Sigmoid colon (tissue), 7 donors: ENCODE measurements around the gene MANSC4. TPM values are rescaled to one million over a fixed set of nuclear protein-coding genes. Genes with fewer than 3 reads are reported as not detected.

Source experiments
- DNase-seq: peaks from one replicate; pipeline ENCODE4 v3.0.0-alpha.2; 2019
- H3K27ac ChIP-seq, 4 donors: fragments of 200-600 bp; sonication (generic); one replicate each; pipeline ENCODE4 v1.5.1; 2016 to 2019; ENCODE audit warnings: mild to moderate bottlenecking in 1 of 4
- H3K27me3 ChIP-seq, 3 donors: fragments of 200-600 bp; sonication (generic); one replicate each; pipeline ENCODE4 v1.5.1; 2019; ENCODE audit warnings: mild to moderate bottlenecking in 1 of 3
- H3K36me3 ChIP-seq, 4 donors: fragments of 200-600 bp; sonication (generic); one replicate each; pipeline ENCODE4 v1.5.1; 2016 to 2019
- H3K4me1 ChIP-seq, 4 donors: fragments of 200-600 bp; sonication (generic); one replicate each; pipeline ENCODE4 v1.5.1; 2017 to 2019
- H3K4me3 ChIP-seq, 4 donors: fragments of 200-600 bp; sonication (generic); one replicate each; pipeline ENCODE4 v1.5.1; 2017 to 2019; ENCODE audit warnings: mild to moderate bottlenecking in 2 of 4, moderate library complexity in 1 of 4
- H3K9me3 ChIP-seq, 4 donors: fragments of 200-600 bp in 3 of 4; sonication (generic) in 3 of 4; one replicate each; pipeline versions ENCODE4 v1.5.1 to v1.6.1; 2013 to 2019
- EP300 ChIP-seq, 4 donors: sonication (generic); formaldehyde crosslinking; IDR thresholded peaks; one replicate each; pipeline ENCODE4 v1.6.1; 2017; ENCODE audit warnings: antibody characterized with exemption in 4 of 4
- POLR2A ChIP-seq, 2 donors: fragments of 450-650 bp; IDR thresholded peaks; one replicate each; pipeline ENCODE4 v1.6.1; 2016; ENCODE audit warnings: antibody characterized with exemption in 2 of 2, mild to moderate bottlenecking in 2 of 2, moderate library complexity in 2 of 2
- POLR2AphosphoS5 ChIP-seq, 4 donors: sonication (generic); formaldehyde crosslinking; IDR thresholded peaks; one replicate each; pipeline ENCODE4 v1.6.1; 2017; ENCODE audit warnings: antibody characterized with exemption in 4 of 4
- whole genome bisulfite sequencing, 2 donors: extraction: QIAGEN DNeasy Blood & Tissue Kit; methylation state at CpG; one replicate each; pipeline ENCODE4 v1.1.7; 2013; 5-methylcytosine and 5-hydroxymethylcytosine counted together
- intact Hi-C: fragments of 100-400 bp; cut with DNase I; formaldehyde crosslinking; loops from one replicate; pipeline ENCODE4 v1.15.1; 2023
- polyA plus RNA-seq, 3 donors: library from polyadenylated mRNA; stranded (reverse); fragments of 200-250 nt; gene quantifications; one replicate each; pipeline ENCODE4 v1.2.3, GENCODE V29; 2013
- small RNA-seq, 3 donors: library from RNA; depleted of rRNA; stranded (forward); fragments of <200 nt; gene quantifications; one replicate each; pipeline ENCODE3, GENCODE V24; 2016
- total RNA-seq, 4 donors: library from RNA; depleted of rRNA; stranded (reverse); fragments of >200 nt; gene quantifications; one replicate each; pipeline ENCODE4 v1.1.0, GENCODE V29; 2016
- TF ChIP-seq, protein P1 (sequence below), 4 experiments: fragments of 450-650 bp in 3 of 4; fragments of 200-600 bp in 1 of 4; IDR thresholded peaks; one replicate each; pipeline ENCODE4 v1.5.1; 2016 to 2019; ENCODE audit warnings: antibody characterized with exemption in 4 of 4, mild to moderate bottlenecking in 3 of 4, moderate library complexity in 2 of 4
- donor health status: healthy with polysubstance abuse.
- donor health status: Bipolar disorder and iron deficiency.
- donor health status: healthy.

Gene MANSC4
- total and polyA plus RNA-seq, 7 donors, result not detected

DNA sequence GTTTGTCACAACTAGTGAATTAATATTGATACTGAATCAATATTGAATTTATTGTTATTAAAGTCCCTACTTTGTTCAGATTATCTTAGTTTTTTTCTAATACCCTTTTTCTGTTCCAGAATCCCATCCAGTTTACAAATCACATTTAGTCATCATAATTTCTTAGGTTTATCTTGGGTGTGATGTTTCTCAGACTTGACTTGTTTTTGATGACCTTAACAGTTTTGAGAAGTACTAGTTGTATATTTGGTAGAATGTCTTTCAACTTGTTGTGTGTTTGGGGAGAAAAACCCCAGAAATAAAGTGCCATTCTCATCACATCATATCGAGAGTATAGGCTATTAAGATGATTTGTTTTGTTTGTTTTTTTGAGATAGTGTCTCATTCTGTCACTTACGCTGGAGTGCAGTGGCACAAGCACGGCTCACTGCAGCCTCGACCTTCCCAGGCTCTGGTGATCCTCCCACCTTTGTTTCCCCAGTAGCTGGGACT lies 49.9 kb downstream of the MANSC4 start:
- WGBS, 2 donors, result 86 to 90% methylated on average over 4 of the region's 4 CpGs
- H3K36me3 ChIP-seq, result peaks cover 0 to 72% (median 6%) of the 10 kb centered on the region in 4 donors
- intact Hi-C loops, result loop anchor here (10.0 kb wide), 1 partner anchor 1145 kb away; no protein-coding TSS in a partner anchor
- TF ChIP-seq EP300 (IDR thresholded peaks at IDR 0.05) (no peak), POLR2AphosphoS5 (IDR thresholded peaks at IDR 0.05) (no peak), POLR2A (IDR thresholded peaks at IDR 0.05) (no peak)
- TF ChIP-seq, protein P1, sequence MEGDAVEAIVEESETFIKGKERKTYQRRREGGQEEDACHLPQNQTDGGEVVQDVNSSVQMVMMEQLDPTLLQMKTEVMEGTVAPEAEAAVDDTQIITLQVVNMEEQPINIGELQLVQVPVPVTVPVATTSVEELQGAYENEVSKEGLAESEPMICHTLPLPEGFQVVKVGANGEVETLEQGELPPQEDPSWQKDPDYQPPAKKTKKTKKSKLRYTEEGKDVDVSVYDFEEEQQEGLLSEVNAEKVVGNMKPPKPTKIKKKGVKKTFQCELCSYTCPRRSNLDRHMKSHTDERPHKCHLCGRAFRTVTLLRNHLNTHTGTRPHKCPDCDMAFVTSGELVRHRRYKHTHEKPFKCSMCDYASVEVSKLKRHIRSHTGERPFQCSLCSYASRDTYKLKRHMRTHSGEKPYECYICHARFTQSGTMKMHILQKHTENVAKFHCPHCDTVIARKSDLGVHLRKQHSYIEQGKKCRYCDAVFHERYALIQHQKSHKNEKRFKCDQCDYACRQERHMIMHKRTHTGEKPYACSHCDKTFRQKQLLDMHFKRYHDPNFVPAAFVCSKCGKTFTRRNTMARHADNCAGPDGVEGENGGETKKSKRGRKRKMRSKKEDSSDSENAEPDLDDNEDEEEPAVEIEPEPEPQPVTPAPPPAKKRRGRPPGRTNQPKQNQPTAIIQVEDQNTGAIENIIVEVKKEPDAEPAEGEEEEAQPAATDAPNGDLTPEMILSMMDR (IDR thresholded peaks at IDR 0.05), result no peak
- no peaks in the 10 kb centered on the region for H3K9me3 ChIP-seq
- no peaks in the 10 kb centered on the region for H3K4me1 ChIP-seq
- H3K27ac ChIP-seq, result no peak overlapping the region
- no peak for DNase-seq
- no peaks in the 10 kb centered on the region for H3K27me3 ChIP-seq
- H3K4me3 ChIP-seq, result no peak overlapping the region

GRCh38 chr12:27723212-27723611 lies 56.8 kb downstream of the MANSC4 start:
- Histone ChIP-seq H3K9me3 (no peaks in the 10 kb centered on the region), H3K27me3 (no peaks in the 10 kb centered on the region), H3K27ac (no peak overlapping the region), H3K4me3 (no peak overlapping the region), H3K36me3 (peaks cover 0 to 86% (median 14%) of the 10 kb centered on the region in 4 donors), H3K4me1 (no peaks in the 10 kb centered on the region)
- no peak for DNase-seq
- intact Hi-C loops, result no loop called here
- 83 to 91% methylated on average over 1 of the region's 1 CpG for WGBS, 2 donors
- TF ChIP-seq, protein P1 (IDR thresholded peaks at IDR 0.05), result no peak
- TF ChIP-seq POLR2AphosphoS5 (IDR thresholded peaks at IDR 0.05) (no peak), POLR2A (IDR thresholded peaks at IDR 0.05) (no peak), EP300 (IDR thresholded peaks at IDR 0.05) (no peak)

Small RNA genes within 50 kb of the gene (small RNA-seq; reads per million reads assigned to genes)
- gene RF00019, result 0 reads per million in 3 donors
- 0 reads per million in 3 donors for gene RF02271

Other genes with a start within 250 kb of the MANSC4 start
- 1 to 10 TPM in 2 of 4 donors, under 1 TPM in 2; 0.54 to 1.7 (median 0.95) TPM for gene REP15, start 83.8 kb downstream of the MANSC4 start, total RNA-seq
- gene REP15, start 83.8 kb downstream of the MANSC4 start, polyA plus RNA-seq, result 100 to 1,000 TPM in 2 of 3 donors, 10 to 100 TPM in 1; 33.4 to 251 (median 187) TPM
- 10 to 100 TPM; 34.3 to 53.5 (median 46.9) TPM for gene MRPS35, start 69.4 kb downstream of the MANSC4 start, total RNA-seq
- 10 to 100 TPM; 62.5 to 98.3 (median 64.9) TPM for gene MRPS35, start 69.4 kb downstream of the MANSC4 start, polyA plus RNA-seq
- gene KLHL42, start within 50 bp of the MANSC4 start, total RNA-seq, result 10 to 100 TPM; 60.7 to 78.1 (median 65.6) TPM
- gene KLHL42, start within 50 bp of the MANSC4 start, polyA plus RNA-seq, result 10 to 100 TPM in 1 of 3 donors, 1 to 10 TPM in 2; 3.6 to 11.1 (median 7.2) TPM
- gene PTHLH, start 192.5 kb upstream of the MANSC4 start, total RNA-seq, result 1 to 10 TPM in 2 of 4 donors, under 1 TPM in 2; 0.83 to 7.5 (median 2.7) TPM
- gene PTHLH, start 192.5 kb upstream of the MANSC4 start, polyA plus RNA-seq, result under 1 TPM in 1 of 3 donors, not detected in 2; 0.55 TPM